ENCODE measurements around the gene DDX42.
"Not testable (repeated sequence)": the region's sequence is repeated elsewhere in the genome, so short reads cannot be mapped to it uniquely, and the experiment has no call there.

DDX42 gene

GRCh38 chr17:63775420-63775819 lies 1.4 kb downstream of the DDX42 start:
- no peak for DNase-seq (ENCODE audit: low spot score)

GRCh38 chr17:63780507-63780906 lies 6.5 kb downstream of the DDX42 start:
- DNase-seq (ENCODE audit: low spot score) = no peak

GRCh38 chr17:63780928-63781327 lies 7.0 kb downstream of the DDX42 start:
- no peak for DNase-seq (ENCODE audit: low spot score)

GRCh38 chr17:63783522-63783921 lies 9.6 kb downstream of the DDX42 start:
- DNase-seq (ENCODE audit: low spot score) = no peak

GRCh38 chr17:63785556-63785955 lies 11.6 kb downstream of the DDX42 start:
- no peak for DNase-seq (ENCODE audit: low spot score)

- DNase-seq (ENCODE audit: low spot score) = no peak
These were observed 12.1 kb downstream of the DDX42 start for GRCh38 chr17:63786117-63786516.

- DNase-seq (ENCODE audit: low spot score) = no peak
These were observed 13.2 kb downstream of the DDX42 start for GRCh38 chr17:63786971-63787711.

- DNase-seq (ENCODE audit: low spot score) = no peak
These were observed 16.1 kb downstream of the DDX42 start for GRCh38 chr17:63790057-63790456.

- DNase-seq (ENCODE audit: low spot score) = no peak
These were observed 18.2 kb downstream of the DDX42 start for GRCh38 chr17:63792055-63792729.

- not testable (repeated sequence) for DNase-seq (ENCODE audit: low spot score)
These were observed 22.4 kb downstream of the DDX42 start for GRCh38 chr17:63796375-63796774.

- no peak for DNase-seq (ENCODE audit: low spot score)
These were observed 24.7 kb downstream of the DDX42 start for GRCh38 chr17:63798572-63799106.

- no peak for DNase-seq (ENCODE audit: low spot score)
These were observed 26.8 kb downstream of the DDX42 start for GRCh38 chr17:63800783-63801182.

- no peak for DNase-seq (ENCODE audit: low spot score)
These were observed 30.4 kb downstream of the DDX42 start for GRCh38 chr17:63804328-63804727.

- DNase-seq (ENCODE audit: low spot score) = no peak
These were observed 31.6 kb downstream of the DDX42 start for GRCh38 chr17:63805591-63805990.

GRCh38 chr17:63809970-63810369 lies 36.0 kb downstream of the DDX42 start:
- peak; percentile 1 for DNase-seq (ENCODE audit: low spot score)

- DNase-seq (ENCODE audit: low spot score) = no peak
These were observed 42.2 kb downstream of the DDX42 start for GRCh38 chr17:63816123-63816522.

GRCh38 chr17:63816669-63817068 lies 42.7 kb downstream of the DDX42 start:
- DNase-seq (ENCODE audit: low spot score) = no peak

GRCh38 chr17:63817736-63818385 lies 43.9 kb downstream of the DDX42 start:
- no peak for DNase-seq (ENCODE audit: low spot score)

GRCh38 chr17:63819131-63819530 lies 45.2 kb downstream of the DDX42 start:
- DNase-seq (ENCODE audit: low spot score) = no peak

- no peak for DNase-seq (ENCODE audit: low spot score)
These were observed 45.9 kb downstream of the DDX42 start for GRCh38 chr17:63819585-63820537.

- DNase-seq (ENCODE audit: low spot score) = no peak
These were observed 47.1 kb downstream of the DDX42 start for GRCh38 chr17:63820963-63821561.
